ENCODE measurements around the gene GSK3B.

DNA sequence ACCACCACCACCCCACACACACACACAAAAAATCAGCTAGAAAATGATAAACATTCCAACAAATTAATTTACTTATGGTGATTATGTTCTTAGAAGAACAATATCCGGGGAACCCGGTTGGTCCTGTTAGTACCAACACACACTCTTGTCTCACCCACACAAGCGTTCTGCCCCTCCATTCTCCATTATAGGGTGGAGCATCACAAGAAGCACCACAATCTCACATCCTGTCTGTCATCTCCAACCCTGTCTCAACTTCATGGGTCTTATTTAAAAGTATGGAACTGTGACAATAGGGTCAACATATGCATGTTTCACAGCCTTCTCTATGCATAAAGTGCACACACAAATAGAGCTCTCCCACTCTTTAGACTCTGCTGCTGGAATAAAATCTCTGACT lies 5.6 kb downstream of the GSK3B start:
- TF ChIP-seq, protein P1, sequence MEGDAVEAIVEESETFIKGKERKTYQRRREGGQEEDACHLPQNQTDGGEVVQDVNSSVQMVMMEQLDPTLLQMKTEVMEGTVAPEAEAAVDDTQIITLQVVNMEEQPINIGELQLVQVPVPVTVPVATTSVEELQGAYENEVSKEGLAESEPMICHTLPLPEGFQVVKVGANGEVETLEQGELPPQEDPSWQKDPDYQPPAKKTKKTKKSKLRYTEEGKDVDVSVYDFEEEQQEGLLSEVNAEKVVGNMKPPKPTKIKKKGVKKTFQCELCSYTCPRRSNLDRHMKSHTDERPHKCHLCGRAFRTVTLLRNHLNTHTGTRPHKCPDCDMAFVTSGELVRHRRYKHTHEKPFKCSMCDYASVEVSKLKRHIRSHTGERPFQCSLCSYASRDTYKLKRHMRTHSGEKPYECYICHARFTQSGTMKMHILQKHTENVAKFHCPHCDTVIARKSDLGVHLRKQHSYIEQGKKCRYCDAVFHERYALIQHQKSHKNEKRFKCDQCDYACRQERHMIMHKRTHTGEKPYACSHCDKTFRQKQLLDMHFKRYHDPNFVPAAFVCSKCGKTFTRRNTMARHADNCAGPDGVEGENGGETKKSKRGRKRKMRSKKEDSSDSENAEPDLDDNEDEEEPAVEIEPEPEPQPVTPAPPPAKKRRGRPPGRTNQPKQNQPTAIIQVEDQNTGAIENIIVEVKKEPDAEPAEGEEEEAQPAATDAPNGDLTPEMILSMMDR (IDR thresholded peaks at IDR 0.05) = no peak
- no peak for TF ChIP-seq POLR2AphosphoS5 (IDR thresholded peaks at IDR 0.05)

Measured in prostate gland (tissue), 2 donors.